GM10847 (cell line): Measurements from ENCODE around the gene POLR2M.

Source experiments
- POLR2A ChIP-seq: IDR thresholded peaks from 2 replicates; pipeline ENCODE4 v1.6.1; 2011; ENCODE audit not compliant: insufficient read length; ENCODE audit errors: extremely low read depth

POLR2M gene

DNA sequence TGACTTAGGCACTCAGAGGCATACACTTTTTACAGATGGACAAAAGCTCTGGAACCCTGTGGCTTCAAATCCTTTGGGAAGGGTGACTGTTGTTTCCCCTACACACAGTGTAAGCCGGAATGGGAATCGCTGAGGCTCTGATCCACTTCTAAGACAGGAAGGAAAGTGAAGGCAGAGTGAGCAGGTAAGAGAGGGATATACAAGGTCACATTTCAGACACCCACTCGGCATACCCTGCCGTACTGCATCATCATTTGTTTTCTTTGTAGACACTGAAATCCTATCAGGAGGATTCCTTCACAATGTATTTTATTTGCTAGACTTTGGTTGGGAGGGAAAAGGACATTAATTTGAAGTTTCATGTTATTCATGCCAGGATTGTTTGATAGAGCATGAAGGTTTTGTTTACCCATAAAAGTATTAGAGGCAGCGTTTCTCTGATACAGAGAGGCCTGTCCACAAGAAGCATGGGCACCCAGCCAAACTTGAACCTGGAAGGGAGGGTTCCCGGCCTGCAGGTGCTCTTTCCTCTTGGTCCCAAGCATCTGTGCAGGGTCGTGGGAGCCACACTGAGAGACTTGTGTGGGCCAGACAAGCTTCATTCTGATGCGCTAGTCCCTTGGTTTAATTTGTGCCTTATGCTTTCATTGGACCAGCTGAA is 21.9 kb upstream of the POLR2M start:
- no peak for TF ChIP-seq POLR2A

DNA sequence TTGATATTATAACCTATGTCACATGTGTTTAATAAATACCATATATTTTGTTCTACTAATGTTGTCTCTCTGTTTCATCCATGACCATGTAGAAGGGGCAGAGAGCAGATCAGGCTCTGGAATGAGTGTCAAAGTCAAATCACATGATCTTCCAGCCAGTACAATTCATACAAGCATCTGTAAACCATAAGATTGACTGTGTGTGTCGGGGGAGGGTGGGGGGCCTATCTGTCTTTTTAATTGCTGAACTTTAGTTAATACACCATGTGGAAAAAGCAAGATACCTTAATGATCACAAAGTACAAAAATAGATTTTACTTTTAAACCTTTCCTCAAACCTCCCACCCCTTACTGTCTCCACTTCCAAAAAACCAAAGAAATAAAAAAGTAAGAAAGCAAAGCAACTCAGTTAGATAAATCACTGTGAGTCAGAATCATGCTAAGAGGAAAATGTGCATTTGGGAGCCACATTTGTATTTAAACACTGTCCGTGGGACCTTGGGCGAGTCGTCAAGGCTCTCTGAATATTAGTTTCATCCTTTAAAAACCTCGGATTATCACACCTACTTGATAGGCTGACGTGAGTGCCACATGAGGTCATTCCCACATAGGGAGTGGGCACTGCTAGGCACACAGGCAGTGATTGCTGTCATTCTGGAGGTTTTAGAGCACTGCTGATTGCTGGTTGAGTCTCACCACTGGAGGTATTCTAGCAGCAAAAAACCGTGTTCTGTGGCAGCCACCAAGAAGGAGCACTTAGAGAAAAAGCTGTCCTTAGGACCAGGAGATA is 21.0 kb upstream of the POLR2M start:
- TF ChIP-seq POLR2A: no peak

- TF ChIP-seq POLR2A: no peak
Observed at GRCh38 chr15:57686657-57687056, 19.9 kb upstream of the POLR2M start.

DNA sequence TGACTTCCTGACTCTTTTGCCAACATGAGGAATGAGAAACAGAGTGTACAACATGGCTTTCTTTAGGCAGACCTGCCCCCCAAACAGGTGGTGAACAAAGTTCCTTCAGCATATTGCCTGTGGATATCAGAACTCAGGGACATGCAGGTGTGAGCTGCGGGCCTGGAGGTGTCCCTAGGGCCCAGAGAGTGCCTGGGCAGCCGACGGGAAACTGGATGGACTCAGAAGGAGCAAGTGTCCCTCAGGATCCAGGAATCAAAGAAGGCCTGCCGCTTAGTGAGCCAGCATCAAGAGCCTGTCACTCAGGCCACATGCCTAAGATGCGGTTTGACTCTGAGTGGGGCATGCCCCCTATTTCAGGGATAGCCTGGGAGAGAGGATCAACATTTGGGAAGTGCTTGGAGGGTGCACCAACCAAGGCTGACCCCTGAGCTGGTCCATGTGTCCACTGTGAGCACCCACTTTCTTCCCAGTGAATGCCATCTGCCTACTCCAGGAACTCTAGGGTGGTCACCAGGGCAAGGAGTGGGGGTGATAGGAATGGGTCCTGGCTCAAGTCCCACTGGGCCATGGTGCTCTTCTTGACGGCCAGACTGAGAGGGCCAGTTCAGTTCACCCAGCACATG is 16.1 kb upstream of the POLR2M start:
- no peak for TF ChIP-seq POLR2A

DNA sequence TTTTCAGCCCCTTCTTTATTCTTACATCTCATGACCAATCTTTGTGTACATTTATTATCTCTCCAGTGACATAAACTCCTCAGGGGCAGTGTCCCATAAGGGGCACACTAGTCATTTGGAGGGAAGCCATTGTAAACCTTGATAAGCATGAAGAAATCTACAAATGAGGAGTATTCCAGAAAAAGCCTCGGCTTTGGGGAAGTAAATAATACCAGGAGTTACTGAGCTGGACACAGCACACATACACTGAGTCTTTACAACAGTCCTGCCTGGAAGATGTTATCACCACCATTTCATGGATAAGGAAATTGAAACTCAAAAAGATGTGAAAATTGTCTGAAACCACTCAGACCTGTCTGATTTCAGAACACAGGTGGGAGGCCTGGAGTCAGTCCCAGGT is 15.4 kb upstream of the POLR2M start:
- no peak for TF ChIP-seq POLR2A

- no peak for TF ChIP-seq POLR2A
Observed at GRCh38 chr15:57692709-57693108, 13.8 kb upstream of the POLR2M start.

DNA sequence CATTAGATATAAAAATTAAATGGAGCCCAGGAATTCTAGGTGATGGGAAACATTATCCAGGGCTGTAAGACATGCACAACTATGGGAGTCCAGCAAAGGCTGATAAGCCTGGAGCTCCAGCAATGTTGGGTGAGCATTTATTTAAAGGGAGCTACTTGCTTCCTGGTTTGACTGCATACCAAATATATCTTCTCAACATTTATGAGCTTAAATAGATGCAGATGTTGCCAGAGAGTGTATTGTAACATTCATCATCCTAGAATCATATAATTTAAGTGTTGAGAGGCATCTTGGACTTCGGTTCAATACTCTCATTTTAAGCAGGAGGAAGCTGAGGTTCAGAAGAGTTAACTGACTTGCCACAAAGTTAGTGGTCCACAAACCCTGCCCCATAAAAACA is 12.2 kb upstream of the POLR2M start:
- no peak for TF ChIP-seq POLR2A

- TF ChIP-seq POLR2A: no peak
Observed at GRCh38 chr15:57696146-57696545, 10.4 kb upstream of the POLR2M start.

DNA sequence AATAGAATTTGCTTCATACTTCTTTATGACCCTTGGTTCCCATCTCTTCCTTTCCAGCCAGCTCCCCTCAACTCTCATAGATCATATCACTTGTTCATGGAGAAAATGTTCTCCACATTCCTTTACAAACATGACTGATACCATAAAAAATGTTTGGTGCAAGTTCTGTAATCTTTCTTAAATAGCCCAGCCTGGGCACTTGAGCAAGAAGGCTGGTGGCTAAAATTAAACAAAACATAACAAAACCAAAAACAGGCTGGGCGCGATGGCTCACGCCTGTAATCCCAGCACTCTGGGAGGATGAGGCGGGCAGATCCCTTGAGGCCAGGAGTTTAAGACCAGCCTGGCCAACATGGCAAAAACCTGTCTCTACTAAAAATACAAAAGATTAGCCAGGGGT is 8.9 kb upstream of the POLR2M start:
- no peak for TF ChIP-seq POLR2A

DNA sequence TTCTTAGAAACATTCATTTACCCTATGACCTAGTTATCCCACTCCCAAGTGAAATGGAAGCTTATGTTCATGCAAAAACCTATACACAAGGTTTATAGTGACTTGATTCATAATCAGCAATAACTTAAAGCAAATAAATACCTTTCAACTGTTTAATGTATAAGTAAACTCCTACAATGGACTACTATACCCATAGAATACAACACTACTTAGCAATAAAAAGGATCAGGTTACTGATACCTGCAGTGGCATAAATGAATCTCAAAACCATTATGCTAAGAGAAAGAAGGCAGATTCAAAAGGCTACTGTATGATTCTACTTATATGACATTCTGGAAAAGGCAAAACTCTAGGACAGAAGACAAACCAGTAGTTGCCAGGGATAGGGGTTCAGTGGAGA is 8.3 kb upstream of the POLR2M start:
- TF ChIP-seq POLR2A: no peak

DNA sequence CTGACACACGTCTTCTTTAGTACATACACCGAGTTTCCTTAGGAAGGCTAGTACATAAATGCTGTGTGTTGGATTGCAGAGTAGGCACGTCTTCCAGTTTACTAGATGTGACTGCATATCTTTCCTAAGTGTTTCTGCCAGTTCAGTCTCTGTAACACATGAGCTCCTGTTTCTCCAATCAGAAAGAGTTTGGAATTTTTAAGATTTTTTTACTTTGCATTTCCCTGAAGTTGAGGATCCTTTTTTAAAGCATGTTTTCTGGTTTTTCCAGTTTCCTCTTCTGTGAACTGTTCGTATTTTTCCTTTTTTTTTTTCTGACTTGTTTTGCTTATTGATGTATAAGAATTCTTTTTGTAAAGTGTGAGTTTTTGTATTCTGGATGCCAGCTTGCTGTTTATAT is 7.5 kb upstream of the POLR2M start:
- no peak for TF ChIP-seq POLR2A

GRCh38 chr15:57703387-57703786 is 3.1 kb upstream of the POLR2M start:
- no peak for TF ChIP-seq POLR2A

- TF ChIP-seq POLR2A: no peak
Observed at GRCh38 chr15:57704441-57704840, 2.1 kb upstream of the POLR2M start.

DNA sequence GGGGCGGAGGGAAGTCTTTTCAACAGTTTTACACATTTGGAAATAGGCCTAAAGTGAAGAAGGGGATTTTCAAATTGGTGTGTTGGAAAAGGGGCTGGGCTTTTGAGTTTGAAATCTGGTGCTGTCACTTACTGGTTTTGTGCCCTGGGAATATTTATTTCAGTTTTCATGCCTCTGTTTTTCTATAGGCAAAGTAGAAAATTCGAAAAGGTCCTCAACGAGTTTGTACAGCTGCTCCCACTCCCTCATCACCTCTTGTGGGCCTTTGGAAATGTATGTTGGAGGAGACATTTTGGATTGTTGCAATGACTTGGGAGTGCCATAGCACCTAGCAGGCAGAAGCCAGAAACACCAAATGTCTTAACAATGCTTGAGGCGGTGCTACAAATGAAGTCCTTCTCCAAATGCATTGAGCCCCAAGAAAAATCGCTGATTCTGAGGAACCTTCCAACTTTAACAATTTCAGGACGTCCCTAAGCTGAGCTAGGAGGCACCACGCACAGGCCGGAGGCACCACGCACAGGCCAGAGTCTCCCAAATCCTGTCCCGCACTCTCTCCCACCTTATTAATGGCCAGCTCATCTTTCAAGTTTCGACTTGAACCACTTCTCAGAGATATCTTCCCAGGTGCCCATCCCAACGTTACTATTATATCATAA is 639 bp upstream of the POLR2M start:
- no peak for TF ChIP-seq POLR2A

- no peak for TF ChIP-seq POLR2A
Observed at GRCh38 chr15:57708047-57708446, 1.5 kb downstream of the POLR2M start.

GRCh38 chr15:57718309-57718708 is 11.8 kb downstream of the POLR2M start:
- TF ChIP-seq POLR2A: no peak
